ENCODE measurements around the gene PDZD4. TPM values are rescaled to one million over a fixed set of nuclear protein-coding genes. Genes with fewer than 3 reads are reported as not detected.

Gene PDZD4
- total RNA-seq, 1 donor = 0.43 TPM

DNA sequence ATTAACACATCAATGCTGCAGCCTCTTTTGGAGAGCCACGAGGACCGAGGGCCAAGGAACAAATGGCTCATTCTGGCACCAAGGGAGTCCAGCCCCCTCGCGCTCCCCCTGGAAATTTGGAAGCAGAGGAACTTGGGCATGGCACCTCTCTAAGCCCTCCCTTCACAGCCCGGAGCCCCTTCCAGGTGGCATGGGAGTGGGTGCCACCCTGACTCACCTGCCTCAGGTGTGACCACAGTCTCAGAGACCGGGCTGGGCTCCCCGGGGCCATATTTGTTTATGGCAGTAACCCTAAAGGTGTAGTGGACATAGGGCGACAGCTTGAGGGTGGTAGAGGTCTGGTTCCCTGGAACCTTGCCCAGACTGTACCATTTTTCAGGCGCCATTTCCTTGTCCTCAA is 36.8 kb upstream of the PDZD4 start:
- TF ChIP-seq, protein P1, sequence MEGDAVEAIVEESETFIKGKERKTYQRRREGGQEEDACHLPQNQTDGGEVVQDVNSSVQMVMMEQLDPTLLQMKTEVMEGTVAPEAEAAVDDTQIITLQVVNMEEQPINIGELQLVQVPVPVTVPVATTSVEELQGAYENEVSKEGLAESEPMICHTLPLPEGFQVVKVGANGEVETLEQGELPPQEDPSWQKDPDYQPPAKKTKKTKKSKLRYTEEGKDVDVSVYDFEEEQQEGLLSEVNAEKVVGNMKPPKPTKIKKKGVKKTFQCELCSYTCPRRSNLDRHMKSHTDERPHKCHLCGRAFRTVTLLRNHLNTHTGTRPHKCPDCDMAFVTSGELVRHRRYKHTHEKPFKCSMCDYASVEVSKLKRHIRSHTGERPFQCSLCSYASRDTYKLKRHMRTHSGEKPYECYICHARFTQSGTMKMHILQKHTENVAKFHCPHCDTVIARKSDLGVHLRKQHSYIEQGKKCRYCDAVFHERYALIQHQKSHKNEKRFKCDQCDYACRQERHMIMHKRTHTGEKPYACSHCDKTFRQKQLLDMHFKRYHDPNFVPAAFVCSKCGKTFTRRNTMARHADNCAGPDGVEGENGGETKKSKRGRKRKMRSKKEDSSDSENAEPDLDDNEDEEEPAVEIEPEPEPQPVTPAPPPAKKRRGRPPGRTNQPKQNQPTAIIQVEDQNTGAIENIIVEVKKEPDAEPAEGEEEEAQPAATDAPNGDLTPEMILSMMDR (IDR thresholded peaks at IDR 0.05; ENCODE audit: insufficient read depth, low read depth, low read length) = no peak
- H3K4me3 ChIP-seq (ENCODE audit: low read depth, low read length) = no peak overlapping the region
- no peak for DNase-seq (ENCODE audit: low read depth)

DNA sequence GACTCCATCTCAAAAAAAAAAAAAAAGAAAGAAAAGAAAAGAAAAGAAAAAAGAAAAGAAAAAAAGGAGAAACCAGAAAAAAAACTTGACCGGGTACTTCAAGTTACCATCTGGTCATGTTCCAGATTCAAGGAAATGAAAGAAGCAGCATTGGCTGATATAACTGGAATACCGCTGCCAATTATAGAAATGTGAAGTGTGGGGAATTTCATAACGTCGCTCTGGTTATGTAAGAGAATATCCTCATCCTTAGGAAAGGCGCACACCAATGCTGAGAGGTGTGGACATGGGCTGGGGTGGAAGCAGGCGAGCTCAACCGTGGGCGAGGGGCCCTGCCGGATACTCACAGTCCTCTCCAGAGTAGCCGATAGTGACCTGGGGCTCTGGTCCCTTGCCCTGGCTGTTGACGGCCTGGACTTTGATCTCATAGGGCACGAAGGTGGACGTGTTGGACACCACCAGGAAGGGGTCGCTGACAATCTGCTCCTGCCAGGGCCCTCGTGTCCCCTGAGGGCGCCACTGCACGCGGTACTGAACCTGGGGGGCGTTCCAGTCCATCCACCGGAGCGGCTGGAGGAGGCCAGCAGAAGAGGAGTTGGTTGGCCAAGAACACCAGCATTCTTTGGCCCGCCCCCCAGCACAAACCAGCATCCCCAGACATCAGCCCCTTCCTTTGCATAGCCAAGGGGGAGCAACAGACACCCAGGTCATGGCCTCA is 36.1 kb upstream of the PDZD4 start:
- DNase-seq (ENCODE audit: low read depth) = no peak
- TF ChIP-seq, protein P1 (IDR thresholded peaks at IDR 0.05; ENCODE audit: insufficient read depth, low read depth, low read length) = no peak
- H3K4me3 ChIP-seq (ENCODE audit: low read depth, low read length) = no peak overlapping the region

DNA sequence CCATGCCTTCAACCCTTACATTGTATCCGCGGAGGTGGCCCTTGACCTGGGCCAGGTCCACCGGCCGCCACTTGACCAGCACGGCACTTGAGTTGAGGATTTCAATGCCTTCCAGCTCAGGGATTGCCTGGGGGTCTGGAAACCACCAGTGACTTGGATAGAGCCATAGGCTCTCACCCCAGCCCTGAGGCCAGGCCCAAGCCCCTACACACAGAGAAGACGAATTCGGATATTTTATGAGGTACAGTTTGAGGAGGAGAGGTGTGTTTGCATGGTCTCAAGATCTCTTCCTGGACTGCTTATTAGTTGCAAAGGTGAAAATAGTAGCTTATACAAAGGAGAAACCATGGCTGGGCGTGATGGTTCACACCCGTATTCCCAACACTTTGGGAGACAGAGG is 35.3 kb upstream of the PDZD4 start:
- TF ChIP-seq, protein P1 (IDR thresholded peaks at IDR 0.05; ENCODE audit: insufficient read depth, low read depth, low read length) = no peak
- DNase-seq (ENCODE audit: low read depth) = no peak
- no peak overlapping the region for H3K4me3 ChIP-seq (ENCODE audit: low read depth, low read length)

DNA sequence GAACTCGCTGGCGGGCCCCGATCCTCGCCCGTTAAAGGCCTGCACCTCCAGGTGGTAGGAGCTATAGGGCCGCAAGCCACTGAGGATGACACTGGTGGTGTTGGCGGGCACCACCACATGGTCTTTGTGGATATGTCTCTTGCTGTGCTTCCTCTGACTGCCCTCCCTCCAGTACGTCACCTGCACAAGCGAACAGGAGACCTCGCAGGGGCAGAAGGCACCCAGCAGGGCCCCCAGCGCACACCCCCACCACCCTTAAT is 34.9 kb upstream of the PDZD4 start:
- H3K4me3 ChIP-seq (ENCODE audit: low read depth, low read length) = no peak overlapping the region
- TF ChIP-seq, protein P1 (IDR thresholded peaks at IDR 0.05; ENCODE audit: insufficient read depth, low read depth, low read length) = no peak
- DNase-seq (ENCODE audit: low read depth) = no peak

DNA sequence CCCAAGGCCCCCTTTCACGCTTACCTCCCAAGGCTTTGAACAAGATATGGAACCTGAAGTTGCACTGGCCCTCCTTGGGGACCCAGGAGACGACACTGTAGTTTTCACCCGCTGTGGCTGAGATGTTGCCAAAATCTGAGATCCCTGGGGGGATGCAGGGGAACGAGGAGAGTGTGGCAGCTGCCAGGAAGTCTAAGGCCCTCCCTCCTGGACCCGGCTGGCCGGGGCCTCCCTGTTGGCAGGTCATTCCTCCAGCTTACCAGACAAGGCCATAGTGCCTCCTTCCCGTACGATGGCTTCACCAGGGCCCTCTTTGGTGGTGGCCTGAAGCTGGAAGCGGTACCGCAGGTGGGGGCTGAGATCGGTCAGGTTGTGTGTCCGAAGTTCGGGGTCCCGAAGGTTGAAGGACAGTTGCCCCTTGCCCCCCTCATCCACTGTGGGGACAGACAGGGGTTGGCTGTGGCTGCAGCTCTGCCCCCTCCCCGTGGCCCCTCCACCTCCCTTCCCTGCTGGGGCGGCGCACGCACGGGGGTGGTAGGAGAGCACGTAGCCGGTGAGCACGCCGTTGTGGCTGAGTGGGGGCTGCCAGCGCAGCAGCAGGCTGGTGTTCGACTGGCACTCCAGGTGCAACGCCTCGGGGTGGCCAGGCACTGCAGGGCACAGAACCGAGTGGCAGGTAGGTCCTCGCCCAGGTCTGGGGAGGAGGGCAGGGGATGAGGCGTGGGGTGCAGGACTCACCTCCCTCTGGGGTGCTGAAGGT is 34.4 kb upstream of the PDZD4 start:
- H3K4me3 ChIP-seq (ENCODE audit: low read depth, low read length) = no peak overlapping the region
- DNase-seq (ENCODE audit: low read depth) = no peak
- TF ChIP-seq, protein P1 (IDR thresholded peaks at IDR 0.05; ENCODE audit: insufficient read depth, low read depth, low read length) = no peak

DNA sequence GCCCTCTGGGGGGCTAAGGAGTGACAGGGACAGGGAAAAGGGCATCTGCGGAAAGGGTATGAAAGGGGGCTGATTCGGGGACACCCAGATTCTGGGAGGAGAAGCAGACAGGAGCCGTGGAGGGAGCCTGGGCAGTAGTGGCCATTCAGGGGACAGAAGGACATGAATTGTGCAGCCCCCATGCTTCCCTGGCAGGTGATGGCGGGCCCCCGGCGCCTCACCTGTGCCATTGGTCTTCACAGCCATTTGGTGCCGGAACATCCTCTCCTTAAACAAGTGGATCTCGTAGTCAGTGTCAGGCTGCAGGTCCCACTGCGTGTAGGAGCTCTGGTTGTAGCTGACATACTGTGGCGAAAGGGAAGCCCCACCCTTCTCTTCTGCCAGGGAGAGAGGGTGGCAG is 33.8 kb upstream of the PDZD4 start:
- H3K4me3 ChIP-seq (ENCODE audit: low read depth, low read length) = no peak overlapping the region
- TF ChIP-seq, protein P1 (IDR thresholded peaks at IDR 0.05; ENCODE audit: insufficient read depth, low read depth, low read length) = no peak
- no peak for DNase-seq (ENCODE audit: low read depth)

All from fibroblast of villous mesenchyme (primary cell).